HG03139 (cell line): ENCODE results near the gene OR2A2.
"Not testable (repeated sequence)": the region's sequence is repeated elsewhere in the genome, so short reads cannot be mapped to it uniquely, and the experiment has no call there.

Source experiments
- ATAC-seq: cut with Tn5 transposase; IDR thresholded peaks from one replicate; pipeline ENCODE4 v1.9.1; 2021; ENCODE audit not compliant: unreplicated experiment

The OR2A2 gene

GRCh38 chr7:144109283-144109682 lies at the start of gene OR2A2:
OR2A2 (plus strand) TSS chr7:144109583; CDS start chr7:144109583, 0 bp downstream.
- no peak for ATAC-seq

GRCh38 chr7:144063710-144064109 lies 45.7 kb upstream of the OR2A2 start:
- no peak for ATAC-seq

- ATAC-seq = no peak
Observed at GRCh38 chr7:144069511-144069910, 39.9 kb upstream of the OR2A2 start, which contains the start of gene OR2A25. OR2A25 (plus strand) TSS chr7:144069811; CDS start chr7:144074220, 4,409 bp downstream.

GRCh38 chr7:144069953-144070352 lies 39.4 kb upstream of the OR2A2 start:
- ATAC-seq = no peak

GRCh38 chr7:144074374-144074773 lies 35.0 kb upstream of the OR2A2 start:
- ATAC-seq = no peak

- no peak for ATAC-seq
Observed at GRCh38 chr7:144085978-144086377, 23.4 kb upstream of the OR2A2 start, which contains the start of gene OR2A12. OR2A12 (plus strand) TSS chr7:144086278; CDS start chr7:144095108, 8,830 bp downstream.

GRCh38 chr7:144086730-144087129 lies 22.7 kb upstream of the OR2A2 start:
- ATAC-seq = no peak

GRCh38 chr7:144087230-144087629 lies 22.2 kb upstream of the OR2A2 start:
- ATAC-seq = no peak

- no peak for ATAC-seq
Observed at GRCh38 chr7:144090667-144091066, 18.7 kb upstream of the OR2A2 start.

GRCh38 chr7:144098776-144099175 lies 10.6 kb upstream of the OR2A2 start:
- ATAC-seq = no peak

GRCh38 chr7:144100607-144101006 lies 8.8 kb upstream of the OR2A2 start:
- ATAC-seq = no peak

- ATAC-seq = no peak
Observed at GRCh38 chr7:144102041-144102440, 7.3 kb upstream of the OR2A2 start.

- ATAC-seq = no peak
Observed at GRCh38 chr7:144105211-144105610, 4.2 kb upstream of the OR2A2 start.

GRCh38 chr7:144110272-144110671 lies 889 bp downstream of the OR2A2 start:
- no peak for ATAC-seq

- no peak for ATAC-seq
Observed at GRCh38 chr7:144113651-144114050, 4.3 kb downstream of the OR2A2 start.

GRCh38 chr7:144118341-144118740 lies 9.0 kb downstream of the OR2A2 start:
- ATAC-seq = no peak

- ATAC-seq = no peak
Observed at GRCh38 chr7:144122876-144123275, 13.5 kb downstream of the OR2A2 start, which contains the start of gene OR2A14. OR2A14 (plus strand) TSS chr7:144123176; CDS start chr7:144129113, 5,937 bp downstream.

- ATAC-seq = peak; percentile 99
Observed at GRCh38 chr7:144127714-144128334, 18.4 kb downstream of the OR2A2 start.

GRCh38 chr7:144129601-144130000 lies 20.2 kb downstream of the OR2A2 start:
- not testable (repeated sequence) for ATAC-seq

- ATAC-seq = no peak
Observed at GRCh38 chr7:144130730-144131129, 21.3 kb downstream of the OR2A2 start.

GRCh38 chr7:144132262-144132661 lies 22.9 kb downstream of the OR2A2 start:
- no peak for ATAC-seq

GRCh38 chr7:144133307-144133706 lies 23.9 kb downstream of the OR2A2 start:
- ATAC-seq = no peak

- no peak for ATAC-seq
Observed at GRCh38 chr7:144134116-144134515, 24.7 kb downstream of the OR2A2 start.
